MCF 10A (cell line): ENCODE data around the gene DHX30. TPM values are rescaled to one million over a fixed set of nuclear protein-coding genes. Genes with fewer than 3 reads are reported as not detected.

ENCODE experiments used
- BruUV-seq: library from RNA; stranded (reverse); fragments of 400-500 nt; replicated peaks from 2 replicates; lab custom pipeline; 2021; lab: Mats Ljungman, UMichigan
- CTCF ChIA-PET: fragments of 300-600 bp; sonication (Branson Sonifier 250); formaldehyde crosslinking; extraction: SDS; loops from one replicate; lab custom pipeline; 2021; ENCODE audit warnings: antibody characterized with exemption, inconsistent platforms; lab: Yijun Ruan, JAX
- POLR2A ChIA-PET: fragments of 300-600, 350-650 bp; sonication (Branson Sonifier 250); formaldehyde crosslinking; extraction: SDS; loops from one replicate; lab custom pipeline; 2020; ENCODE audit warnings: antibody characterized with exemption, inconsistent platforms; lab: Yijun Ruan, JAX
- DNase-seq: peaks from one replicate; pipeline ENCODE4 v3.0.0-alpha.2; 2018; ENCODE audit not compliant: unreplicated experiment
- H3K27ac Mint-ChIP-seq: one replicate; pipeline ENCODE4 v1.8.0; 2022; ENCODE audit warnings: mild to moderate bottlenecking, low read depth, mixed read lengths; ENCODE audit not compliant: unreplicated experiment
- H3K27me3 Mint-ChIP-seq: one replicate; pipeline ENCODE4 v1.8.0; 2022; ENCODE audit warnings: mixed read lengths; ENCODE audit not compliant: insufficient read depth, unreplicated experiment
- H3K36me3 Mint-ChIP-seq: one replicate; pipeline ENCODE4 v1.8.0; 2022; ENCODE audit warnings: mild to moderate bottlenecking, moderate library complexity, mixed read lengths; ENCODE audit not compliant: insufficient read depth, unreplicated experiment
- H3K4me1 Mint-ChIP-seq: one replicate; pipeline ENCODE4 v1.8.0; 2022; ENCODE audit warnings: mixed read lengths; ENCODE audit not compliant: insufficient read depth, unreplicated experiment
- H3K4me3 Mint-ChIP-seq: one replicate; pipeline ENCODE4 v1.8.0; 2022; ENCODE audit warnings: mild to moderate bottlenecking, moderate library complexity, mixed read lengths; ENCODE audit not compliant: unreplicated experiment
- H3K9me3 Mint-ChIP-seq: one replicate; pipeline ENCODE4 v1.8.0; 2022; ENCODE audit warnings: mixed read lengths; ENCODE audit not compliant: unreplicated experiment
- CTCF ChIP-seq: fragments of 200-600 bp; IDR thresholded peaks from one replicate; pipeline ENCODE4 v1.8.0; 2022; ENCODE audit warnings: antibody characterized with exemption, mild to moderate bottlenecking; ENCODE audit not compliant: unreplicated experiment
- intact Hi-C: fragments of 100-400 bp; cut with micrococcal nuclease; formaldehyde crosslinking; loops from 2 replicates; pipeline ENCODE4 v1.14.1; 2022
- total RNA-seq: library from RNA; stranded (reverse); gene quantifications from 2 replicates; pipeline ENCODE4 v1.2.3, GENCODE V29; 2022

The DHX30 gene
- total RNA-seq, 1 experiment from 2014 or later = 86.2 TPM

GRCh38 chr3:47870156-47870555, 67.2 kb downstream of the DHX30 start:
- POLR2A ChIA-PET = no interaction called here
- Mint-ChIP-seq H3K27me3 (no peaks in the 10 kb centered on the region), H3K9me3 (no peaks in the 10 kb centered on the region), H3K4me3 (no peak overlapping the region), H3K4me1 (no peaks in the 10 kb centered on the region), H3K36me3 (peaks cover 74% of the 10 kb centered on the region), H3K27ac (no peak overlapping the region)
- TF ChIP-seq CTCF = no peak
- no peak for DNase-seq
- BruUV-seq = no TSS peak
- intact Hi-C loops = no loop called here
- CTCF ChIA-PET = no interaction called here

GRCh38 chr3:47870702-47871260, 67.8 kb downstream of the DHX30 start:
- H3K27me3 Mint-ChIP-seq = no peaks in the 10 kb centered on the region
- H3K4me1 Mint-ChIP-seq = no peaks in the 10 kb centered on the region
- no TSS peak for BruUV-seq
- no peak for DNase-seq
- H3K4me3 Mint-ChIP-seq = no peak overlapping the region
- POLR2A ChIA-PET = no interaction called here
- peaks cover 74% of the 10 kb centered on the region for H3K36me3 Mint-ChIP-seq
- H3K9me3 Mint-ChIP-seq = no peaks in the 10 kb centered on the region
- CTCF ChIA-PET = interaction anchor here (0.7 kb wide), 1 partner anchor 8 kb away, joined by 3 read pairs; no protein-coding TSS in a partner anchor
- peak overlapping the region; percentile 42 for H3K27ac Mint-ChIP-seq
- intact Hi-C loops = no loop called here
- TF ChIP-seq CTCF = no peak

GRCh38 chr3:47871389-47871788, 68.5 kb downstream of the DHX30 start:
- peaks cover 72% of the 10 kb centered on the region for H3K36me3 Mint-ChIP-seq
- H3K4me3 Mint-ChIP-seq = no peak overlapping the region
- BruUV-seq = no TSS peak
- ChIA-PET CTCF (interaction anchor here (0.7 kb wide), 1 partner anchor 9 kb away, joined by 3 read pairs; no protein-coding TSS in a partner anchor), POLR2A (no interaction called here)
- intact Hi-C loops = no loop called here
- TF ChIP-seq CTCF = no peak
- H3K27ac Mint-ChIP-seq = peak overlapping the region; percentile 42
- DNase-seq = no peak
- H3K9me3 Mint-ChIP-seq = no peaks in the 10 kb centered on the region
- no peaks in the 10 kb centered on the region for H3K4me1 Mint-ChIP-seq
- no peaks in the 10 kb centered on the region for H3K27me3 Mint-ChIP-seq

- Mint-ChIP-seq H3K36me3 (peaks cover 69% of the 10 kb centered on the region), H3K4me1 (no peaks in the 10 kb centered on the region), H3K9me3 (no peaks in the 10 kb centered on the region), H3K4me3 (no peak overlapping the region), H3K27me3 (no peaks in the 10 kb centered on the region), H3K27ac (no peak overlapping the region)
- TF ChIP-seq CTCF = no peak
- DNase-seq = no peak
- POLR2A ChIA-PET = interaction anchor here (0.7 kb wide), 1 partner anchor 710 kb away, joined by 3 read pairs; no protein-coding TSS in a partner anchor
- CTCF ChIA-PET = no interaction called here
- no TSS peak for BruUV-seq
- intact Hi-C loops = no loop called here
Measured at GRCh38 chr3:47872916-47873315, 70.0 kb downstream of the DHX30 start.
